Stimulated activated naive CD8-positive, alpha-beta T cell treated with anti-CD3 and anti-CD28 coated beads, Interleukin-15, Interleukin-2, amounts not matched to agents 100 ng/mL and 50 ng/mL, for 24 hours (primary cell): ENCODE measurements around the gene SUGCT.

ENCODE experiments used
- H3K27ac Mint-ChIP-seq: one replicate; pipeline ENCODE4 v1.8.0; 2021; ENCODE audit warnings: mild to moderate bottlenecking, mixed read lengths
- H3K27me3 Mint-ChIP-seq: one replicate; pipeline ENCODE4 v1.8.0; 2021; ENCODE audit warnings: mixed read lengths
- H3K36me3 Mint-ChIP-seq: one replicate; pipeline ENCODE4 v1.8.0; 2021; ENCODE audit warnings: low read depth, mixed read lengths
- H3K4me1 Mint-ChIP-seq: one replicate; pipeline ENCODE4 v1.8.0; 2021; ENCODE audit warnings: low read depth, mixed read lengths
- H3K4me3 Mint-ChIP-seq: one replicate; pipeline ENCODE4 v1.8.0; 2021; ENCODE audit warnings: mild to moderate bottlenecking, mixed read lengths
- H3K9me3 Mint-ChIP-seq: one replicate; pipeline ENCODE4 v1.8.0; 2021; ENCODE audit warnings: mixed read lengths

Gene SUGCT

DNA sequence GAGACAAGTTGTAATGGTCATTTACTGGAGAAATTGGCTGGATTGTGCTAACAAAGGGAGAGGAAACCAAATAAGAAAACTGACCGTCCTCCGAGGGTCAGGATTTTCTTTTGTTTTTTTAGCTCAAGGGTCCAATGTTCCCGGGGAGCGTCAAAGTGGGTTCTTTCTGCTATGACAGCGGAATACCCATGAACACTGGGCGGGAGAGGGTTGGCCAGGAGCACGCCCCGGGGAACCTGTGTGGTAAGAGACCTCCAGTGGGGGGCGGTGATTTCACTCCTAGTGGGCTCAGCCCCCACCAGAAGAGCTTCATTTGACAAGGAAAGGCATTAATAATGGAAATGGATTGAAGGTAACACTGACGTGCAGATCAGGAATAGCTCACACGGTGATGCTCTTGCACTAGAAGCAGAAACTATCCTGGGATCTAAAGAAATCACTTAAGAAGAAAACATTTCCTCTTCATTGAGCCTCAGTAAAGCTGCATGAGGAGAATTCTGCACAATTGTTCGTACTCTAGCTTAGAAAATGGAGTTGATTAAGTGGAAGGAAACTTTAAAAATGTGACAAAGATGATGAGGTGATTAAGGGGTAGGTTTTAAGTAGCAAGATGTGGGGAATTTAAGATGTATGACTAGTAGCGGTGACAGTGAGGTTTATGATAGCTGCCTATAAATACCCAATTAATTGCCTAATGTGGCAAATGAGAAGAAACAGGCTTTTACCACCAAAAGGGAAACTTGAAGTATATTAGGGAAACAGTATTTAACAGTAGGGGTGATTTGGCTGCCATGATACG, 627.2 kb downstream of the SUGCT start:
- Mint-ChIP-seq H3K27ac (no peak overlapping the region), H3K4me3 (no peak overlapping the region), H3K36me3 (no peaks in the 10 kb centered on the region), H3K27me3 (no peaks in the 10 kb centered on the region), H3K4me1 (no peaks in the 10 kb centered on the region), H3K9me3 (no peaks in the 10 kb centered on the region)

DNA sequence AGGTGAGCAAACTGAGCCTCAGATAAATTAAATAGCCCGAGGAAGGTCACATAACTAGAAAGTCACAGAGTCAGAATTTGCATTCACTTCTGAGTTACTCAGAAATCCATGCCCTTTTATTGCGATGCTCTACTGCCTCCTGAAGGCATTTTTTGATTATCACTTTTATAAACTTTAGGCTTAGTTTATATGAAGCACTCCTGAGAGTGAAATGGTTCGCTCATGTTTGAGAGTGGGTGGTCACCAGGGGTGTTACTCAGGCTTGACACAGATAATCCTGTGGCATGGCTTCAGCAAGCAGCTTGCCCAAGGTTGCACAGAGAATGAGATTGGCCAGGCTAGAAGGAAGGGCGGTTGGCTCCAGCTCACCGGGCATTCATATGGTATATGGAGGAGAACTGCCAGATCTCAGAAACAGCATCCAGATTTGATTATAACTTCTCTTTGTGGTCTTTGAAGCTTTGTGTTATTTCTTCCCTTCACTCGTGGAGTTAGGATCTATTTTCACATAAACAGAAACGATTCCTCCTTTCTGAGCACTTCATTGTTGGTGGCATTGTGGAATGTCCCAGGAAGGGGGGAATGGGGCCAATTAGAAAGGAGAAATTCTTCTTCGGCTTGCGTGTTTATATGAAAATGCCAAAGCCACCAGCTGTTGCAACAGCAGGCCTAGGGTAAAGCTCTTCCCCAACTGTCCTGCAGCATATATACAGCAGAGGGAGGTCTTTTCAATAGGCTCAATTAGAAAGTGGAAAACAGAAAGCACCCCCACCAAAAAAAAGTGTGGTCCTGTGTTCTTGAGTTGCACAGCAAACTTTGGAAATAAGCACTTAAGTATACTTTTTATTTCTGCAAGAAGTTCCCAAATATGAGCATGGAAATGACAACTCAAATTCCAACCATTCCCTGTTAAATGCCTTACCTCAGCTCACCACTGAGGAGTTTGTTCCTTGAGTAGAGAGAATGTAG, 628.8 kb downstream of the SUGCT start:
- Mint-ChIP-seq H3K9me3 (no peaks in the 10 kb centered on the region), H3K4me3 (no peak overlapping the region), H3K4me1 (no peaks in the 10 kb centered on the region), H3K27me3 (no peaks in the 10 kb centered on the region), H3K27ac (no peak overlapping the region), H3K36me3 (no peaks in the 10 kb centered on the region)

DNA sequence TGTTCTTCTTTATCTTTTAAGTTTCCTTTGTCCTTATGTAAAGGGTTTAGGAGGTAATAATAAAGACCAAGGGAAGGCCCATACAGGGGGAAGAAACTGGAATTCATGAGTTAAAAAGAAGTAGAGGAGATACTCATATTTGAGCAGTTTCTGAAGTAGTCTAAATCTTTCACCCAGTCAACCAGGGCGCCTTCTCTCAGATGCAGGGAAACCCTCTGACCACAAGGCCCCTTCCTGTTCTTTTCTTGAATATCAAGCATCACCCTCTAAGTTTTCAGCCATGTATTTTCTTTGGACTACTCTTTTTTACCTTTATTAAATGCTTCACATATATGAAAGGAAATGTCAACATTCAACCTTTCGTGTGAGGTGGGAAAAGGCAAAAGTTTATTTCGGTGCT, 630.8 kb downstream of the SUGCT start:
- Mint-ChIP-seq H3K27ac (no peak overlapping the region), H3K4me3 (no peak overlapping the region), H3K9me3 (no peaks in the 10 kb centered on the region), H3K36me3 (no peaks in the 10 kb centered on the region), H3K4me1 (no peaks in the 10 kb centered on the region), H3K27me3 (no peaks in the 10 kb centered on the region)

DNA sequence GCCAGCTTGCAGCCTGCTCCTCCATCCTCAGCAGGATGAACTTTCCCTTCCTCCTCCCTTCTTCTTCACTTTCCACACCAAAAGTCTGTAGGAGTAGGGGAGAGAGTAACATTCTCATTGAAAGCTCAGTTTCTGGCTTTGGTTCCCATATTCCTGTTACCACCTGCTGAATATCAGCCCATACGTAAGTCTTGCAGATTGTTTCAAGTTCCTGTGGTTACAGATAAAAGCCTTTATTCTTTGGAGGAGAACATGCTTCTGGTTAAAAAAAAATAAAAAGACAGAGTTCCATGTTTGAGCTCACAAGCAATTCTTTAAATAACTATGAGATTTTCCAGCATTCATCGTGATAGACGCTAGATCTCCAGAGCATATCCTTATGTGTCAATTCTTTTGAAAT, 637.3 kb downstream of the SUGCT start:
- Mint-ChIP-seq H3K4me3 (no peak overlapping the region), H3K9me3 (no peaks in the 10 kb centered on the region)

DNA sequence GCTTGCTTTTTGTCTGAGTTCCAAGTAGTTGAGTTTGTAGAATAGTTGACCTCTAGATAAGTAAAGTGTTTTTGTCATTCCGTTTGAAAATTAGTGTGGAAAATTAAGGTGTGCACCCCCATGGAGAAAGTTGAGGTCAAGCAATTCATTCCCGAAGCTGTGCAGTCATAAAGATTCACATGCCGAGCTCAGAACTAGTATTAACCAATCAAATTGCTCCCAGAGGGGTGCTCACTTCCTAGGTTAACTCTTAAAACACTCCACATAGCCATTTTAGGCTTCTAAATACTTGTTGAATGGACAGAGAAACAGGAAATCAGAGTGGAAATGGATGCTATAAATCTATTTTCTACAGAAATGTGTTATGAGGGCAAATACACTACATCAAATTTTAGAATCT, 638.9 kb downstream of the SUGCT start:
- H3K9me3 Mint-ChIP-seq = no peaks in the 10 kb centered on the region
- H3K4me1 Mint-ChIP-seq = no peaks in the 10 kb centered on the region
- H3K4me3 Mint-ChIP-seq = no peak overlapping the region
- H3K27ac Mint-ChIP-seq = no peak overlapping the region
- H3K27me3 Mint-ChIP-seq = no peaks in the 10 kb centered on the region
- H3K36me3 Mint-ChIP-seq = no peaks in the 10 kb centered on the region

More for the DNA sequence above, 637.3 kb downstream of the SUGCT start:
- Mint-ChIP-seq H3K4me1 (no peaks in the 10 kb centered on the region), H3K27me3 (no peaks in the 10 kb centered on the region), H3K27ac (no peak overlapping the region), H3K36me3 (no peaks in the 10 kb centered on the region)

DNA sequence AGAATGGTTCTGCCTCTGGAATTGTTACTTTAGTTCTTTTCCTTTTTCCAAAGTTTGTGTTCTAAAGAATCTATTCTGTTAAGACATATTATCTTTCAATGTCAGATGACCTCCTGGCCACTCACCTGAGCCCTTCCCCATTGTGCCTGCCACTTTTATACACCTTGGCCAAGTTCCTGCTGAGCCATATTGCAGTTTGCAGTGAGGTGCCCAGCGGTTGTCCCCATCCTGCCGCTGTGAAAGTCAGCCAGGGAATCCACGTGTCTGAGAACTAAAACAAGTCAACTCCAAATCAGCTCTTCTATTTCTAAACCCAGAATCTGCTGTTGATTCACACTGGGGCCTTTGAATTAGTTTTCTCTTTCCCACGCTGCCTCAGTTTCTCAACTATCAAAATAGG, 641.1 kb downstream of the SUGCT start:
- H3K36me3 Mint-ChIP-seq = no peaks in the 10 kb centered on the region
- no peaks in the 10 kb centered on the region for H3K4me1 Mint-ChIP-seq
- H3K9me3 Mint-ChIP-seq = no peaks in the 10 kb centered on the region
- H3K27me3 Mint-ChIP-seq = no peaks in the 10 kb centered on the region
- no peak overlapping the region for H3K4me3 Mint-ChIP-seq
- no peak overlapping the region for H3K27ac Mint-ChIP-seq

DNA sequence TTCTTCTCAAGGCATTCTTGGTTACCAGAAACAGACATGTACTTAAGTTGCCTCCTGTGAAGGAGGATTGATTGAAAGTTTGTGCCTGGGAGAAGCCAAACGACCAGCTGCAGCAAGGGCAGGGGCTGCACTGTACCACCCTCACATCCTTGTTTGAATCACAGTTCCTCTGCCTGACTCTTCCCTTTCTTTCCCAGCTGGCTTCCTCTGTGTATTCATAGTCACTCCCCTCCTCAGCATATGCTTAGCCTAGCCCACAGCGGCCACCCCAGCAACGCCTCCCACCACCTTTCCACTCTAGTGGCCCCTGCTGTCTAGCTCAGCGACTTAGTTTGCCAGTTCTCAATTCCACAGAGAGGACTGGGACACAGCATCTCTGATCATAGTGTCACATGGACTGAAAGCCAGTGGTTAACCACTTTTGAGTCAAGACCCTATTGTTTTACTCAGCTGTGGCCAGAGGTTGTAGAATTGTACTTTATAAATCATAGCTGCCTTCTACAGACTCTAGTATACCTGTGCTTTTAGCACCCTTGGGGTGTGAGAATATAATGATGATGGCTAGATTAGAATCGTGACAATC, 643.0 kb downstream of the SUGCT start:
- no peaks in the 10 kb centered on the region for H3K36me3 Mint-ChIP-seq
- no peaks in the 10 kb centered on the region for H3K9me3 Mint-ChIP-seq
- H3K4me3 Mint-ChIP-seq = no peak overlapping the region
- H3K4me1 Mint-ChIP-seq = no peaks in the 10 kb centered on the region
- no peaks in the 10 kb centered on the region for H3K27me3 Mint-ChIP-seq
- no peak overlapping the region for H3K27ac Mint-ChIP-seq

DNA sequence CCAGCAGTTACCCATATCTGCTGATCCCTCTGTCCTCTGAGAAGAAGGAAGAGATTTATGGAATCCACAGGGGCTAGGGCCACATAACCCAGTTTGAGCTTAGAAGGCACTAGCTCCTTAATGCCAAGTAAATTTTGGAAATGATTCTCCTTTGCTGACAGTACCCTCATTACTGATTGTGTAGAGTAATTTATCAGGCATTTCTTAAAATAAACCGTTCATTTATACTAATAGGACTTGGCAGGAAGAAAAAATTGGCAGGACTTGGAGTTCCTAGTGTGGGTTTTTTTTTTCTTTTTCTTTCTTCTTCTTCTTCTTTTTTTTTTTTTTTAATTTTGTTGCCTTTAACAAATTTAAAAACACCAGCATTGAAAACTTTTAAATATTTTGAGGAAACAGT, 645.7 kb downstream of the SUGCT start:
- H3K4me1 Mint-ChIP-seq = no peaks in the 10 kb centered on the region
- H3K27me3 Mint-ChIP-seq = no peaks in the 10 kb centered on the region
- H3K4me3 Mint-ChIP-seq = no peak overlapping the region
- H3K36me3 Mint-ChIP-seq = no peaks in the 10 kb centered on the region
- H3K27ac Mint-ChIP-seq = no peak overlapping the region
- no peaks in the 10 kb centered on the region for H3K9me3 Mint-ChIP-seq

DNA sequence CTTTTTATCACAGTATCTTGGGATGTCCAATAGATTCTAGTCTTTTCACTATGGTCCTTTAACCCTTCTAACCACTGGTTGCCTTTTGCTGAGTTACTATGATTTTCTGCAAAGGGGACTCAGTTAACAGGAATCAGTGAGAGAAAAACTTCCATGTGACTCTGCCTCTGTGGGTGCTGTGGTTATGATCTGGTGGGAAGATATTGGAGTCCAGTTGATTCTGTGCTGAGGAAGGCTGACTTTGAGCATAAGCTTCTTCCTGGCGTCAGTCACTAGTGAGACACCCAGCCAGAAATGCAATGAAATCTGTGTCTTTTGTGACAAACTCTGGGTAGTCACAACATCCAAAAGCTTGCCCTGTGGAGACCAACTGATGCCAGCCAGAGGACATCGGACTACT, 648.0 kb downstream of the SUGCT start:
- Mint-ChIP-seq H3K4me3 (no peak overlapping the region), H3K27ac (no peak overlapping the region), H3K36me3 (no peaks in the 10 kb centered on the region), H3K27me3 (no peaks in the 10 kb centered on the region), H3K4me1 (no peaks in the 10 kb centered on the region), H3K9me3 (no peaks in the 10 kb centered on the region)

DNA sequence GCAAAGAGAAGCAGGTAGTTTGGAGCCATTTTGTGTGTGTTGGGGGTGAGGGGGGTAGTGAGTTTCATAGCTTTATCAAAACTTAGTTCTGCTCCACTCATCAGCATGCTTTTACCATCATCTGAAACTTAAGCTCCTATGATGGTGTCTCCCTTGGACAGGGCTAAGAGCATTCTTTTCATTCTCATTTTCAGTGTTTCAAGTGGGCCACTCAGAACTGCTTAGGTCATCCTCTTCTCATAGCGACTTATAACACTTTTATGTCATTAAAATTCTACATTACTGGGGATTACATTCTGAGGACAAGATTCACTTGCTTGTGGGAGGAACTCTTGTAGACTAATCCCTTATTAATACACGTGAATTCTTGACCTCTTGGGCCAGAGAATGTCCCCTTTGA, 649.4 kb downstream of the SUGCT start:
- Mint-ChIP-seq H3K4me1 (no peaks in the 10 kb centered on the region), H3K36me3 (no peaks in the 10 kb centered on the region), H3K4me3 (no peak overlapping the region), H3K27me3 (no peaks in the 10 kb centered on the region), H3K9me3 (no peaks in the 10 kb centered on the region), H3K27ac (no peak overlapping the region)

DNA sequence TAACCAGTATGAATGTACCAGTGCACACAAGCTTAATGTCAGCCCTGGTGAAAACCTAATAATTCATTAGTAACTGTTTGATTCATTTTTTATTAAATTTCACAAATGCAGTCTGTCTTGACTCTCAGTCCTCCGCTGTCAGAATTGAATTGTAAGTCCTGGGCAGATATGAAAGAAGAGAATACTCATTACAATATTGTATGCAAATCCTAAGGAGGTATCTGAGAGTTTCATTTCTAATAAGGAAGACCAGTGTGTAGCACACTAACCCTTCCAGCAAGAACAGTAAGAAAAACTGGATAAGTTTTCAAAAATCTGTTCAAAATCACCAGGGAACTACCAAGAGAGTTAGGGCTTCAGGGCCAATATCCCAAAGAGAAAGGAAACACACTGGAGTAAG, 652.1 kb downstream of the SUGCT start:
- no peaks in the 10 kb centered on the region for H3K36me3 Mint-ChIP-seq
- H3K9me3 Mint-ChIP-seq = no peaks in the 10 kb centered on the region
- H3K27me3 Mint-ChIP-seq = no peaks in the 10 kb centered on the region
- H3K4me1 Mint-ChIP-seq = no peaks in the 10 kb centered on the region
- no peak overlapping the region for H3K4me3 Mint-ChIP-seq
- H3K27ac Mint-ChIP-seq = no peak overlapping the region

DNA sequence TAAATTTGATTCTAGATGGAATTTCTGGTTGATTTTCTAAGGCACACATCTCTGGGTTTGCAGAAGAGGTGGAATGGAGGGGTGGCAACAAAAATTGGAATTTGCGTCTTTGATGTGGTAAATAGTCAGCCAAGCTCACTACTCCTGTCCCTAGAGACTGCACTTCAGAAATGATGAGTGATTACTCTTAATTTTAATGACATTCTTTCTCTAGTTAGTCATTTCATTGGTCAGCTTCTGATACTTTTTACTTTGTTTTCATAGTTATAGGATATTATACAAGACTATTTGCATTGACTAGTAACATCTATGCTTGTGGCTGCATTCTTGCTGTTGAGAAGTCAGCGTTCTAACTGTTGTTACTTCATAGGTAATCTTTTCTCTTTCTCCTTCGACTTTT, 658.3 kb downstream of the SUGCT start:
- Mint-ChIP-seq H3K9me3 (no peaks in the 10 kb centered on the region), H3K4me3 (no peak overlapping the region), H3K27ac (no peak overlapping the region), H3K27me3 (no peaks in the 10 kb centered on the region), H3K4me1 (no peaks in the 10 kb centered on the region), H3K36me3 (no peaks in the 10 kb centered on the region)

DNA sequence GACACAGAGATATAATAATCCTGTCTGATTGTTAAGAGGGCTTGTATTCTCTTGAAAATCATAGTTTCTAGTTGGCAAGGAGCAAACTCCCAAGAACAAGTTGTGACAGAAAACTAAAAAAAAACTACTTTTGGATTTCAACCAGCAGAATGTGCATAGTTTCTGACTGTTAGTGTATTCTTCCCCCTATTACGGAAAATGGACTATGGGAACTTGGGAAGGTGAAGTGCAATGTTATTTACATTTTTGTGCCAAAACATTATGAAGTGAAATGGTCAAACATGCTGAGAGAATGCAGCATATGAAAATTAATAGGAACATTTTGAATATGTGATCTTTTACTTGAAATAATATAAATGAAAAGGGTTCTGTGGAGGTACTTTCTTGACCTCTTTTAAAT, 660.8 kb downstream of the SUGCT start:
- H3K9me3 Mint-ChIP-seq = no peaks in the 10 kb centered on the region
- H3K27ac Mint-ChIP-seq = no peak overlapping the region
- no peaks in the 10 kb centered on the region for H3K36me3 Mint-ChIP-seq
- H3K4me3 Mint-ChIP-seq = no peak overlapping the region
- H3K4me1 Mint-ChIP-seq = no peaks in the 10 kb centered on the region
- no peaks in the 10 kb centered on the region for H3K27me3 Mint-ChIP-seq

DNA sequence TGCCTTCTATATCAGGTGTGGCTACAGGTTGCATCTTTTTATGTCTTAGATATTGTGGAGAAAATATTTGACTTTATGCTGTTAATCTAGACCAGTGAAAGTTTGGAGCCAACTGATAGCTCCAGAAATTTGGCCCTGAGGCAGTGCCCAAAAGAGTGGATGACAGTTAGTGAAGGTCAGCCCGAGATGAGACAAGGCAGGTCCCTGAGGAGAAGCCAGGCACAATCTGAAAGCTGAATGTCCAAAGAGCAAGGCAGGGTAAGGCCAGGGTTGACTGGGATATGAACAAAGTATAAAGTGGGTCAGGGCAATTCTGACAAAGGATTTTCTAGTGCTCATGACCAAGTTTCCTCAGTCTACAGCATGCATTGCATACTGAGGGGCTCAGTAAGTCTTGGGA, 661.9 kb downstream of the SUGCT start:
- Mint-ChIP-seq H3K9me3 (no peaks in the 10 kb centered on the region), H3K27me3 (no peaks in the 10 kb centered on the region), H3K4me1 (no peaks in the 10 kb centered on the region), H3K36me3 (no peaks in the 10 kb centered on the region), H3K4me3 (no peak overlapping the region), H3K27ac (no peak overlapping the region)

DNA sequence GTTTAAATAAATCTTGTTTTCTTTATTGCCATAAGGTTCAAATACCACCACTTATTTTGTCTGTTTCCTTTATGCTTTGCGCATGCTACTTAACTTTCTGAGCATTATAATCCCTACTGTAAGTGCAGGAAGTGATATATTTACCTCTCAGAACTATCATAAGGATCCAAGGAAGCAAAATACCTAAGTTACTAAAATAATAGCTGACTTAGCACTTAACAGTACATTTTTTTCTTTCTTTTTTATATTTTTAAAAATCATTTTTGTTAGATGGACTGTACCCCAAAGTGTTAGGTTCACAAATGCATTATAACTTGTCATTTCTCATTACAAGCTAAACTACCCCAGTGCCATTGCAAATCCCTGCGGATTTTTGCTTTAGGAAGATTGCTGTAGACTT, 663.8 kb downstream of the SUGCT start:
- no peak overlapping the region for H3K27ac Mint-ChIP-seq
- H3K4me3 Mint-ChIP-seq = no peak overlapping the region
- no peaks in the 10 kb centered on the region for H3K4me1 Mint-ChIP-seq
- H3K9me3 Mint-ChIP-seq = no peaks in the 10 kb centered on the region
- H3K27me3 Mint-ChIP-seq = no peaks in the 10 kb centered on the region
- H3K36me3 Mint-ChIP-seq = no peaks in the 10 kb centered on the region
